ENCODE measurements around the gene DOCK4.

DOCK4 gene

DNA sequence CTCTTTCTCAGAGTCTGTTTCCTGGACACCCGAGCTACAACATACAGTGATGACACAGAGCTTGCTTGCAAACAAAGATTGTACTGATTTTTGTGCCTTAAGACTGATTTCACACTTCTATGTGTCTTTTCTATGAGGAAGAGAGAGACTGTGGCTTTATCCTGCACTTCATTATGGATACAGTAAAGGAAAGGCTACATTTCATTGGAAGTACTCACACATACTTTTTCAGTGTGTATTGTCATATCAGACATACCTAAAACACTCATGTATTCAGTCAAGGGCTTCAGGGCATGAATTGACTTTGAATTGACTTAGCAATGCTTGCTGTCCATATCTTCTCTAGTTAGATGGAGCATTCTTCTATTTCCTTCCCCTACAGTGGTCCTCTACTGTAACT lies 508.4 kb downstream of the DOCK4 start:
- no peak overlapping the region for H3K4me3 ChIP-seq (ENCODE audit: low read depth, low read length)
- DNase-seq (ENCODE audit: low read depth), result no peak
- TF ChIP-seq, protein P1, sequence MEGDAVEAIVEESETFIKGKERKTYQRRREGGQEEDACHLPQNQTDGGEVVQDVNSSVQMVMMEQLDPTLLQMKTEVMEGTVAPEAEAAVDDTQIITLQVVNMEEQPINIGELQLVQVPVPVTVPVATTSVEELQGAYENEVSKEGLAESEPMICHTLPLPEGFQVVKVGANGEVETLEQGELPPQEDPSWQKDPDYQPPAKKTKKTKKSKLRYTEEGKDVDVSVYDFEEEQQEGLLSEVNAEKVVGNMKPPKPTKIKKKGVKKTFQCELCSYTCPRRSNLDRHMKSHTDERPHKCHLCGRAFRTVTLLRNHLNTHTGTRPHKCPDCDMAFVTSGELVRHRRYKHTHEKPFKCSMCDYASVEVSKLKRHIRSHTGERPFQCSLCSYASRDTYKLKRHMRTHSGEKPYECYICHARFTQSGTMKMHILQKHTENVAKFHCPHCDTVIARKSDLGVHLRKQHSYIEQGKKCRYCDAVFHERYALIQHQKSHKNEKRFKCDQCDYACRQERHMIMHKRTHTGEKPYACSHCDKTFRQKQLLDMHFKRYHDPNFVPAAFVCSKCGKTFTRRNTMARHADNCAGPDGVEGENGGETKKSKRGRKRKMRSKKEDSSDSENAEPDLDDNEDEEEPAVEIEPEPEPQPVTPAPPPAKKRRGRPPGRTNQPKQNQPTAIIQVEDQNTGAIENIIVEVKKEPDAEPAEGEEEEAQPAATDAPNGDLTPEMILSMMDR (conservative IDR thresholded peaks at IDR 0.05; ENCODE audit: low read depth, low read length), result no peak

DNA sequence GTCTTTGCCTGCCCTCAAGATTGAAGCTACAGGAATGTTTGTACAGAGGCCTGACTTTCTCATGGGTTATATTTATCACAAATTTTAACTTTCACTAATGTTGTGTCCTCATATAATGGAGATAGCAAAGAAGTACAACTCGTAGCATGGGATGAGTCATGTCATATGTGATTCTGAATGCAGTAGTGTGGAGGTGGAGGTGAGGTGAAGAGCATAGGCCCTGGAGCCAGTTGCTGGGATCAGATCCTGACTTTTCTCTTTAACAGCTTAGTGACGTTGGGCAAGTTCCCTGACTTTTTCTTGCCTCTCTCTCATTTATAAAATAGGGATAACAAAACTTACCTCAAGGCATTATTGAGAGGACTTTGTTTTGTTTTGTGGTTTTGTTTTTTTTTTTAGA lies 511.8 kb downstream of the DOCK4 start:
- no peak for DNase-seq (ENCODE audit: low read depth)
- no peak overlapping the region for H3K4me3 ChIP-seq (ENCODE audit: low read depth, low read length)
- TF ChIP-seq, protein P1 (conservative IDR thresholded peaks at IDR 0.05; ENCODE audit: low read depth, low read length), result no peak

DNA sequence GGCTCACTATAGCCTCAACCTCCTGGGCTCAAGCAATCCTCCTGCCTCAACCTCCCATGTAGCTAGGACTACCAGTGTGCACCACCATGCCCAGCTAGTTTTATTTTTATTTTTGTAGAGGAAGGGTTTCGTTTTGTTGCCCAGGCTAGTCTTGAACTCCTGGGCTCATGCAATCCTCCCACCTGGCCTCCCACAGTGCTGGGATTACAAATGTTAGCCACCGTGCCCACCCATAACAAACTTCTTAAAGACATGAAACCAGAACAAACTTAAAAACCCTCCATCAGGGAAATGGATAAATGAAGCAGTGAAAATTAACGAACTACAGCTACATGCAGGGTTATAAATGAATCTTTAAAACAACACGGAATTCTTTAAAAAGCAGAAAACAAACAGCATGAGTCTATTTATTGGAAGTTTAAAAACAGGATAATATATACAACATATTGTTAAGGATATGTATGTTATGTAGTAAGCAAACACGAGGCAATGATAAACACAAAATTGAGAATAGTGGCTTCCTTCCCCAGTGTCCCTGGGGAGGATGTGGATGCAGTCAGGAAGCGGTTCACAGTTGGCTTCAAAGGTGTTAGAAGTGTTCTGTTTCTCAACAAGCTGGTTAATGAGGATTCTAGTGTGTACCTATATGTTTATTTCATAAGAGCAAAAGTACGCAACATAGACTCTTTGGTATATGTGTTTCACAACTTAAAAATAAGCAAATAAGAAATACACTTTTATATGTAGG lies 515.7 kb downstream of the DOCK4 start:
- DNase-seq (ENCODE audit: low read depth), result no peak
- H3K4me3 ChIP-seq (ENCODE audit: low read depth, low read length), result no peak overlapping the region
- TF ChIP-seq, protein P1 (conservative IDR thresholded peaks at IDR 0.05; ENCODE audit: low read depth, low read length), result no peak

DNA sequence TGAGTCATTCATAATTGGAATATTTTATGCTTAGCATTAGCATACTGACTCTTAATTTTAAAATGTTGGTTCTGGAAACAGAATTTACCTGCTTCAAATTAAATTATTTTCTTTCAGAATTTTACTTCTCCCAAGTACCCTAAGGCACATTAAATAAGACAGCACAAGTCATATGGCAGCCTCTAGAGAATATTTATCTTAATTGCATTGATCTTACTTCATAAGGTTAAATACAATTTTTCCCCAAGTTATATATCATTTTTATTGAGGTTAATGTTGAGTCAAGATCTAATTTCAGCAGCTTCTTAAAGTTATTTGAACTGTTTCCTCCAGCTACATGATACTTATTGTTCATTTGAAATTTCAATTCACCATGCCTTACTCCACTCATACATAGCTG lies 520.9 kb downstream of the DOCK4 start:
- H3K4me3 ChIP-seq (ENCODE audit: low read depth, low read length), result no peak overlapping the region
- no peak for DNase-seq (ENCODE audit: low read depth)
- TF ChIP-seq, protein P1 (conservative IDR thresholded peaks at IDR 0.05; ENCODE audit: low read depth, low read length), result no peak

DNA sequence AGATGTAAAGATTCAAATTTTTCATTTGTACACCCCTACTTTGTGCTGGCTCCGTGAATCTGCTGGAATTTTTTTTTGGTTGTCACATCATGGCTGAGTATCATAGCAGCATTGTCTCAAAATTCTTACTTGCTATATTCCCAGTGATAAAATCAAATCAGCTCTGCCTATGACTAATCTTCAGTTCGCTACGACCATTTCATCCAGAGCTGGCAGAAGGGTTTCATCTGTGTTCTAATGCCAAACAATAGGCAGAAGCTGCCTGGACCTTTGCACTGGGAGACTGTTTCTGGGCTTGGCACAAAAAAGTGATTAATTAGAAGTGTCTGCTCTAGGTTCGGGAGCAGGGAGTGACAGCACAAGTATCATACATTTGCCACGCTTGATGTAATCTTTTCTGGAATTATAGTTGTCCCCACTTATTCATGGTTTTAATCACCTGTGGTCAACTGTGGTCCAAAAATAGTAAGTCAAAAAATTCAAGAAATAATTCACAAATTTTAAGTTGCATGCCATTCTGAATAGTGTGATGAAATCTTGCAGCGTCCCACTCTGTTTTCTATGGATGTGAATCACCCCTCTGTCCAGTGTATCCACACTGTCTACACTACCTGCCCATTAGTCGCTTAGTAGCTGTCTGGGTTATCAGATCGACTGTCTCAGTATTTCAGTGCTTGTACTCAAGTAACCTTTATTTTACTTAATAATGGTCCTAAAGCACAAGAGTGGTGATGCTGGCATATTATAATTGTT lies 523.4 kb downstream of the DOCK4 start:
- DNase-seq (ENCODE audit: low read depth), result no peak
- no peak overlapping the region for H3K4me3 ChIP-seq (ENCODE audit: low read depth, low read length)
- TF ChIP-seq, protein P1 (conservative IDR thresholded peaks at IDR 0.05; ENCODE audit: low read depth, low read length), result no peak

DNA sequence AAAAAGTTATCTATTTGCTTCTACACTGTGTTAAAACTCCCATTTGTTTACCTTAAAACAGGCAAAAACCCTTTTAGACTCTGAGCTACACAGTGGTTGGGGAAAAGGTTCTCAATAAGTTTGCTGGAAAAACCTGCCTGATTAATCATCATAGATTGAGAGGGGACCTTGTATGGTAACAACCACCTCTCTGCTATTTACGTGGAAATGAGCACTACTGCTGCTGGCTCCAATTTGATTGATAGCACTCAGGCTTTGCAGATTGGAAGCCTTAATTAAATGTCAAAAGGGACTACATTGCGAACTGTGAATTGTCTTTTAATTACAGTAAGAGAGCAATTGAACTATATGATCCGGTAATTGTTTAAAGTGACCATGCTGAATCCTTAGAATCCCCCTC lies 525.0 kb downstream of the DOCK4 start:
- H3K4me3 ChIP-seq (ENCODE audit: low read depth, low read length), result no peak overlapping the region
- DNase-seq (ENCODE audit: low read depth), result no peak
- TF ChIP-seq, protein P1 (conservative IDR thresholded peaks at IDR 0.05; ENCODE audit: low read depth, low read length), result no peak
